GM21723 (cell line): ENCODE data around the gene SSTR4.

Experiments used
- ATAC-seq: cut with Tn5 transposase; IDR thresholded peaks from one replicate; pipeline ENCODE4 v1.9.1; 2021; ENCODE audit warnings: mild to moderate bottlenecking, moderate library complexity; ENCODE audit not compliant: unreplicated experiment

Gene SSTR4

DNA sequence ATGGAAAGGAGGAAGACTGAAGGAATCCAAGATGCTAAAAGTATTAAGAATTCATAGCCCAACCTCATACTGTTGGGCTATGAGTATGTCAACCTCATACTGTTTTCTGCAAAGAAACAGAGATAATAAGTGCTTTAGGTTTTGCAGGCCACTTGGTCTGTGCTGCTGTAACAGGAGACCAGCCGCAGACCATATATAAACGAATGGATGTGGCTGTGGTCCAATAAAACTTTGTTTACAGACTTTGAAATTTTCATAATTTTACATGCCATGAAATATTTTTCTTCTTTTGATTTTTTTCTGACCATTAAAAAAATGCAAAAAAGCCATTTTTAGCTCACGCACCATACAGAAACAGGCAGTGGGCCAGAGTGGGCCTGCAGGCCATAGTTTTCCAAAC is 28.1 kb downstream of the SSTR4 start:
- no peak for ATAC-seq

GRCh38 chr20:23063581-23063980 is 28.5 kb downstream of the SSTR4 start:
- no peak for ATAC-seq

DNA sequence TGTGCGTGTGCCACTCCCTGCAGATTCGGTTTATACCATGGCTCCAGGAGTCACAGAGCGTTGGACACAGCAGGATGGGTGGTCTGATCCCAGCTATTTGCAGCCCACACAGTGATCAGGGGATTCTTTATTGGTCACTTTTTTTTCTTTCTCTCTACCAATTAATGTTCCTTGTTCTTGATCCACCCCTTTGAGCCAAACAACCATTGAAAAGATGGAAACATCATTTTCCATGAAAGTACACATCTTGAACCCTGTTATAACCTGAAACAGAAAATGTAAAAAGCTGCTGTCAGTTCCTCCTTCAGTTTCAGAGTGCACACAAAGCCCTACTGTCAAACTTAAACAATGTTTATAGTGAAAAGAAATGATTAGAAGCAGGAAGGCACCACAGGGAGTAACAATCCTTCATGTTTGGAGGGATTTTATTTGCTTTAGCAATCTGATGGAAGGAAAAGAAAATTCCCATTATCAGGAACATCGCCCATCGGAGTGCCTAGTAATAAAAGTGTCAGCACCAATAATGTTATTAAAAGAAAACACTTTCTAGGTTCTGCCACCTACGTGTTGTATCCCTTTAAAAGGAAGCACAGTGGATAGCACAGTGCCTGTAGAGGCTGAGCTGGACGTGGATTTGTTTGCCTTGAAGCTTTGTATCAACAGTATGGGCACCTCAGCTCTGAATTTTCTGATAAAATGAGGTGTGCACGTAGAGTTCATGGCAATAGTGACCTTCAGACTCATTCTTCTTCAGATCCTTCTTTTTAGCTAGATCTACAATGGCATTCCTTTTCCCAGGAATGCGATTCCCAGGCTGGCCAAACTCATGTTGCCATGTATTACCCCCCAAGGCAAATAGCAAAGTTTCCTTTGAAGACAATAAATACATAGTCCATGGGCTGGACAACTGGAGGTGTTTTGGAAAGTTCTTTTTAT is 30.4 kb downstream of the SSTR4 start:
- no peak for ATAC-seq

- ATAC-seq: no peak
Observed at GRCh38 chr20:23066772-23067171, 31.7 kb downstream of the SSTR4 start.

- ATAC-seq: no peak
Observed at GRCh38 chr20:23068283-23068682, 33.2 kb downstream of the SSTR4 start.

- ATAC-seq: no peak
Observed at GRCh38 chr20:23069108-23069507, 34.0 kb downstream of the SSTR4 start.

GRCh38 chr20:23071398-23071797 is 36.3 kb downstream of the SSTR4 start:
- ATAC-seq: no peak

DNA sequence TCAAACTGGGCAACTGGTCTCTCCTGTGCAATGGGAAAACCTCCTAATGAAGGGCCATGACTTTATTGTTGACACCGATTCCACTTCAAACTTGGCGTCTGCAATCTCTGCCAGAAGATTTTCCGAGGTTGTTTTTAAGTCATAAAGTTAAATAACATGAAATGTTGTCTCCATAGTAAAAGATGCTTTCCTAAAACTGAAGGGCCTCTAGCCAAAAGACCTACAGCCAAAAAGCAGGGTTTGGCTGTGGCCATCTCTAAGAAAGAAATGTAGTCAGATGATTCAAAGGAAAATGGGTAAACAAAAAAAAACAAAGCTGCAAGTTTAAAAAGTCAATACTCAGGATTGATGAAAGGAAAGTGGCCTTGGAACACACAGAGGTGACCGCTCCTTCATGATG is 36.9 kb downstream of the SSTR4 start:
- no peak for ATAC-seq

GRCh38 chr20:23072892-23073586 is 37.9 kb downstream of the SSTR4 start:
- ATAC-seq: no peak

- ATAC-seq: no peak
Observed at GRCh38 chr20:23074052-23074451, 38.9 kb downstream of the SSTR4 start.

DNA sequence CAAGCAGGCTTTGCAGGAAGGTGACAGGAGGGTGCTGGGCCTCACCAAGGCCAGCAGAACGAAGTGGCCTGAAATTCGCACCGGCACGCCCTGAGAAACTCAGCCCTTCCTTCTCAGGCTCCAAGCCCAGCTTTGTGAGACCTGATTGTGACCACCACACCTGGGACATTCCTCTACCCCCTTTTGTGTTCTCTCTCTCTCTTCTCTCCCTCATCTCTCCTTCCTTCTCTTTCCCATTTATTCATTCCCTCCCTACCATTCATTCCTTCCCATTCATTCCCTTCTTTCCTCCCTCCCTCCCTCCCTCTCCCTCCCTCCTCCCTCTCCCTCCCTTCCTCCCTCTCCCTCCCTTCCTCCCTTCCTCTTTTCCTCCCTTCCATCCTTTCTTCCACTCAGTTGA is 42.2 kb downstream of the SSTR4 start:
- ATAC-seq: no peak

GRCh38 chr20:23078351-23079015 is 43.4 kb downstream of the SSTR4 start:
- ATAC-seq: no peak

GRCh38 chr20:23079016-23079351 is 43.9 kb downstream of the SSTR4 start:
- ATAC-seq: no peak

GRCh38 chr20:23079926-23080325 is 44.8 kb downstream of the SSTR4 start:
- no peak for ATAC-seq

DNA sequence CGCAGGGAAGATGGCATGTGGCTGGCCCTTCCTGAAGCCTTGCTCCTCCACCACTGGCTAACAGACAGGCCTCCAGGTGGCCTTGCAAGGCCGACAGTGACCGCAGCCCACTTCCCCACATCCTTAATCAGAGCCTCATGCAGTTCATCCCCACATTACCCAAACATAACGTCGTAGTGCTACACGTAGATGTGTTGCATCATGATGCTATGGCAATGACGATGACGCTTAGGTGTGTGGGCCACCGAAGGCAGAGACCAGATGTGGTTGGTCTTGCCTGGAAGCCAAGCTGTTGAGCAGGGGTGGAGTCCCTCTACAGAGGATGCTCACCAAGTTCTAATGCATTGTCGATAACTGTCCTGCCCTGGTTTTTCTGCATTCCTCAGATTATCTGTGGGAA is 45.4 kb downstream of the SSTR4 start:
- no peak for ATAC-seq

- no peak for ATAC-seq
Observed at GRCh38 chr20:23081263-23081819, 46.2 kb downstream of the SSTR4 start.

GRCh38 chr20:23082846-23083552 is 47.9 kb downstream of the SSTR4 start:
- ATAC-seq: no peak

DNA sequence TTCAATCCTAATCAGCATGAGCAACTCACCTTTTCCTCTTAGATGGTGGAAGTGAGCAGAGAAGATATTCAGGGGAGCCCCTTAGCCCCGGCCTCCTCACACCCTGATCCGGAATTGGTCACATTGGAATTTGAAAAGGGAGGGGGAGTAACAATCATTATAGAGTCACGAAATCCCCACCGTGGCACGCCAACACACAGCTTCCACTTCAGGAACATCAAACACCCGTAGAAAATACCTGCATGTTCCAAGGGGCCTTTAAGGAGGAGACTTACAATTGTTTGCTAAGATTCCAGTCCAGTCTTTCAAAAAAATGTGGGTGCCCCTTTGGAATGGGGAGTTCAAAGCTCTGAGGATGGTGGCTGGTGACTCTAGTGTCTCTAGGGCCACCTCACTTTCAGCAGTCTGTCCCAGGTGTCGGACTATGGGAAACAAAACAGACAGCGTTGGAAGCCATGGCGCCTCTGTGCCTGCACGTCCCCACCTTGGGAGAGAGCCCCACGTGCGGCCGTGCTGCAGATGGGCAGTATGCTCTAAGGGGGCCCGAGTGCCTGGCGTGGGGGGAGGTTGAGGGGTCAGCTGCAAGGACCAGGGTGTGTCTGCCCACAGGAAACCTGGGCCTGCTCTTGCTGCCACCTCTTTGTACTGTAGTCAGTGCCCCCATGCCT is 48.6 kb downstream of the SSTR4 start:
- ATAC-seq: no peak

GRCh38 chr20:23084282-23084844 is 49.3 kb downstream of the SSTR4 start:
- ATAC-seq: no peak

GRCh38 chr20:23084845-23085365 is 49.8 kb downstream of the SSTR4 start:
- no peak for ATAC-seq
